Stromal cell of bone marrow (primary cell): ENCODE measurements around the gene SYNE1.

Experiments
- DNase-seq: peaks from one replicate; pipeline ENCODE4 v3.0.0-alpha.2; 2012; ENCODE audit warnings: low read depth

SYNE1 gene

DNA sequence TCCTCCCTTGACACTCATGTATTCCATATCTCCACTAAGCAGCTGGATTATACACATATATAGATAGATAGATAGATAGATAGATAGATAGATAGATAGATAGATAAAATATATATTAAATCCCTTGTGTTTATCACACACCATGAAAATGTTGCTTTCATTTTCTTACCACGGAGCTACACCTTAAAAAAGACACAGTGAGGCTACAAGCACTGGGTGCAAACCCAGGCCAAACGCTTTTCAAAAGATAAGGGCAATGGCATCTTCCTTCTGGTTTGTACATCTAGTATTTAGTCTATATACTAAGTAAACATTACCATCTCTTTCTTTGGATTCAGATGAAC lies 452.6 kb downstream of the SYNE1 start:
- no peak for DNase-seq

DNA sequence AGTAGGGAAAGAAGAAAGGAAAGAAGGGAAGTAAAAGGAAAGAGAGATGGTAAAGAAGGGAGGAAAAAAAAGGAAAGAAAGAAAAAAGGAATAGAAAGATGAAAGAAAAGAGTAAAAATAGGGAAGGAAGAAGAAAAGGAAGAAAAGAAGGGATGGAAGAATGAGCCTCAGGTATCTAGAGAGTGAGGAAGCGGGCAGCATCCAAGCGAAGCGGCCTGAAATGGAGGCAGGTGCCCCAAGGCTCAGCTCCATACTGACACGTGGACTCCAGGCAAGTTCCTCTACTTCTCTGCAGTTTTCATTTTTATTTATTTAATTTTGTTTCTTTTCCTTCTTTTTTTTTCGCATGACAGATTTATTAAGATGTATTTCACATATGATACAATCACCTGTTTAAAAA lies 456.6 kb downstream of the SYNE1 start:
- DNase-seq: no peak

DNA sequence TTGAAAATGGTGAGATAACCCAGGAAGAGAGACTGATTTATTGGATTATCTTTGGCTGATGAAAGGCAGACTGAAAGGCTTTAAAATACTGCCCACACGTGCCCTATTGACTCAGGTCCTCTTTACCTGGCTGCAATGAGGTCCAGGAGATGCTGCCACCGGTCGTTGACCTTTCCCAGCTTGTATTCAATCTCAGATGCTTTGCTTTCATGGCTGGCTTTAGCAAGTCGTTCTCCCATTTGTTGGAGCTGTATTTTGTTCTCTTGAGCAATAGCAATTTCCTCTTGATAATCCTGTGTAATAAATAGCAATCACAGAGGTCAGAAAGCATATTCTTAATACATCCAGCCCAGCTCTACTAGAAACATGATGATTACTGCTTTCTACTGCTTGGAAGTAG lies 460.9 kb downstream of the SYNE1 start:
- no peak for DNase-seq

DNA sequence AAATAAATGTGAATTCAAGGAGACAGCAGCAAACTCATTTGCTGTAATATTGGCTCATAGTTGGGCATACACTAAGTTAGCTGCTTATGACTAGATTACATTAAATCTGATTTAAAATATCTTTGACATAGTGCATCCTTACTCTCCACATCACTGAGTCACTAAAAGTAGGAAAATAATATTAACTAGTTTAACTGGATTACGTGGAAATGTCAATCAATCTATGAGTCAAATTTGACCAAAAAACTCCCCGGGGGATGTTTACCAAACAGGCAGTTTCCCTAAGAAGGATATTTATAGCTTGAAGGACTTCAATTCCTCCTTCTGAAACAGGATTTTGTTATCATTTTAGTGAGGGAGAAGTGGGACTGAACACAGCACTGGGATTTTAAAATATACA lies 463.2 kb downstream of the SYNE1 start:
- DNase-seq: no peak

DNA sequence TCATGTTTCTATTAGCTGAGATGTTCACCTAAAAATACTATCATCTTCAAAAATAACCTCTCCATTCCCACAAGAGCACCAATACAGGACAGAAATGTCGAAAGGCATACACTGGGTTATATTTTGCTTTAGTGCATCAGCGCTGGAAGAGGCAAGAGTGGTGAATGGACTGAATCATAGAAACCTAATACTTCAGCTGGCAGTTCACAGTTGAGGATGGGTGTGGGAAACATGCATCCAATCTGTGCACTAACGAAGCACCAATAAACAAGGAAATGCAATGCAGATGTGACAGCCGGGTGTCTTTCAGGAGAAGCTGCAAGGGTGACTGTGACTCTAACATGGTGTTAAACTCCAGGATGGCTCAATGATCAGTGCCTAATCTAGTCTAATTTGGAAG lies 463.8 kb downstream of the SYNE1 start:
- no peak for DNase-seq

DNA sequence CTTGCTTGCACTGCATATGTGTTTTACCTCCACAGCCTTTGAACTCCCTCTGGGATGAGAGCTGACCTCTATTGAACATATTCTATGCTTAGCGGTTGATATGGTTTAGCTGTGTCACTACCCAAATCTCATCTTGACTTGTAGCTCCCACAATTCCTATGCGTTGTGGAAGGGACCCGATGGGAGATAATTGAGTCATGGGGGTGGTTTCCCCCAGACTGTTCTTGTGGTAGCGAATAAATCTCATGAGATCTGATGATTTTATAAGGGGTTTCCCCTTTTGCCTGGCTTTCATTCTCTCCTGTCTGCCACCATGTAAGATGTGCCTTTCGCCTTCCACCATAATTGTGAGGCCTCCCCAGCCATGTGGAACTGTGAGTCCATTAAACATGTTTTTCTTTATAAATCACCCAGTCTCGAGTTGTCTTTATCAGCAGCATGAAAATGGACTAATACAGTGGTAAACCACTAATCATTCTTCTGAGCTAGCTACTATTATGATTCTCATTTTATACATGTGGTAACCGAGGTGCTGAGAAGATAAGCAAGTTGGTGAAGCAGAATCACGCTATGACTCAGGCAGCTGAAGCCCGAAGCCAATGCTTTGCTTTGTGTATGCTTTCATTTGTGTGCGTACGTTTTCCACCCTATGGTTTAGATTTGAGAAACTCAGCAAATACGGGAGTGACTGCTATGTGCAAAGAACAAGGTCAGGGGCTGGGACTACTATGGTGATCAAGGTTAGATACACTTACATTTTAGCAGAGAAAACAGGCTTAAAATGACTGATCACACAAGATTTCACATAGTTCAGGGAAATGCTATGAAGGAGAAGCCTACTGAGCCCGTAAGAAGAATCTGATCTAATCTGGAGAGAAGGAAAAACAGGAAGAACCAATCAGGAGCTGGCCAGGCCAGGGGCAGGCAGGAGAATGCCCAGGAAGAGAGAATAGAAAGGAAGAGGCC lies 466.2 kb downstream of the SYNE1 start:
- DNase-seq: no peak

DNA sequence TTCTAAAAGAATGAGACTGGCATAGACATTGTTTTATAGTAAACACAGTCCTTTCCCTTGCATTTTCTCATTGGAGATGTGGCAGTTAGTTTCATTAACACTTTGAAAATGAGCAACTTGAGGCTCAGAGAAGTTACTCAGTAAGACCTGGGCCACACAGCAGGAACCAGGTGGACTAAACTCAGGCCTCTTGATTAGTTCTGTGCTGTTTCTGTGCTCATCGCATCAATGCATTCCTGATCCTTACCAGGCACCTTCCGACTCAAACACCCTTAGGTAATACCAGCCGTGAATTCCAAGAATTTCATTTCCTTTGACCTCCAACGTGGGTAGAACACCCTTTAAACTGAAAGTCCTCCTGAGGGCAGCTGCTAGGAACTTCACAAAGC lies 466.9 kb downstream of the SYNE1 start:
- DNase-seq: no peak

DNA sequence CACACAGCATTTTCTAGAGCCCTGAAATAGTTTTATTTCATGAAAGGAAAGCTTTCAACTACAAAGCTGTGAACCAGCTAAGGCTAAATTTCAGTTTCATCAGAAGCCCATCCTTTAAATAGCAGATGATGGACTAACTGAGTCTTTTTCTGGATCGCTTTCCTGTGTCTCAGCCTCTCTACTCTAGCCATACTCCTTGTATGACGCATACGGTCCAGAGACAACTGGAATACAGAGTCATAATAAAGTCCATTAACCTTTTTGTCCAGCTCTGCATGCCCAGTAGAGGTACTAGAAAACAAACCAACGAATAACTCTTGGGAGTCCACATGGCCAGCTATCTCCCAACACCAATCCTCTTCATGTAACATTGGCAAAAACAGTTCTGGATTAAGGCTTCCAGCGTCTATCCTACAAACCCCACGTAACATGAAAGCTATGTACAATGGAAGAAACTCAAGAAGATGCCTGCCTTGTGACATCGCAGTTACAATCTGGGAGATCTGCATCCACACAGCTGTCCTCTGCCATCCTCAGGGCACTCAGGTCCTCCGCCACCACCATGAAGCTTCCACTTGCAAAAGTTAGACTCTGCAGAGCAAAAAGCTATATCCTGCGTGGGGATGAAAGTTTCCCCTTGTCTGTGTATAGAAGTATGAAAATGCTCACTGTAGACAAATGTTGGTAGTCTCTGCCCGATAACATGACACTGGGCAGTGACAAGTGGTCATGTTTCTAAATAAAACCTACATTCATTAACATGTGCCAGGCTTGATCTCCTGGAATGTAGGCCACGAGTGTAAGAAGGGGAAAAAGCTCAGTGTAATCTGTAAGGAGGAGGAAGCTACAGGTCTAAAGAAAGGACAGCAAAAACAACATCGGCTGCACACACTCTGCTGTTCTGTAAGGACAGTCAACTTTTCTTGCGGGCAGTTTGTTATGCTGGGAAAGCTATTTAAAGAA lies 469.2 kb downstream of the SYNE1 start:
- no peak for DNase-seq

DNA sequence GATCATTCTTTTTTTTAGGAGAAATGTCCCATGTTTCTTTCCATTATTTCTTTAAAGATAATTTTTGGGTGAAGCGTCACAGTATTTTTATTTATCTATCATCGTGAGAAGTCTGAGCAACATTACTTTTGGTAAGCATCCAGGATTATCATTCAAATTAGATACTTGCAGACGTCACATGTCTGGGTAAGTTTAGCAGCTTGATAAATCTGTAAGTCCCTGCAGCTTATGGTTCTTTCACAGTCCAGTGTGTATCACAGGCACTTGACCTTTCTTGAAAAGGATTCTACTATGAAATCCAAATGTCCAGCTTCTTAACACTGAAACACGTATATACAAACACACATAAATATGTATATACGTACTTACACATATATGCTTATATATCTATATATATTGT lies 470.3 kb downstream of the SYNE1 start:
- no peak for DNase-seq

DNA sequence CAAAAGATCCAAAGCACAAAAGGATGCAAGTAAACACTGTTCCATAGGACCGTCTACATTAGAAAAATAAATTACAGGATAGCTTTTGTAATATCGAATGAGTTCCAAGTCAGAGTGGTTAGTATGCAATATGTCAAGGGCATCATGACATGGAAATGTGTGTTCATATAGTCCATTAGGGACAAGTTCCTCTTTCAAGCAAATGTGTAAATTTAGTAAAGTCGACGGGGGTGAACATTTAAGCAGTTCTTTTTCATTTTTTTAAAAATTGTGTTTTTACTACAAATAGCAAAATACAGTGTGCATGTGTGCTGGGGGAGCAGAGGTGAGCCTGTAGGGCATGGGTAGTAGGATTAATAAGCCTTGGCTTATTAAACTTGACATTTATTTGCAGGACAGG lies 470.7 kb downstream of the SYNE1 start:
- DNase-seq: no peak

DNA sequence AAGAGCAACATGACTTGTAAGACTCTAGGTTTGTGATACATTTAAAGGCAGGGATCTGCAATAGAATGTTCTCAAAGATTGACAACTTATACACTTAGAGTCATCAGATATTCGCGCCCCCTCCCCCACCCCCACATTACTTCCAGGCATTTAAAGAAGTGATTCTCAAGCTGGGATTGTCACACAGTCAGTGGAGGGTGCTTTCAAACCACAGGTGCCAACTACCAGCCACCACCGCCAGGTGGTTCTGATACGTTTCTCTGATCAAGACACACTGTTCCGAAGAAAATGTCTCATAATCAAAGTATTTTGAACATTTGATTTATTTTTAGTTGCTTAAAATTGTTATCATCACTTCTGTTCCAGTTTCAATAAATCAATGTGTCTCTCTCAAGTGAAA lies 472.2 kb downstream of the SYNE1 start:
- DNase-seq: no peak

DNA sequence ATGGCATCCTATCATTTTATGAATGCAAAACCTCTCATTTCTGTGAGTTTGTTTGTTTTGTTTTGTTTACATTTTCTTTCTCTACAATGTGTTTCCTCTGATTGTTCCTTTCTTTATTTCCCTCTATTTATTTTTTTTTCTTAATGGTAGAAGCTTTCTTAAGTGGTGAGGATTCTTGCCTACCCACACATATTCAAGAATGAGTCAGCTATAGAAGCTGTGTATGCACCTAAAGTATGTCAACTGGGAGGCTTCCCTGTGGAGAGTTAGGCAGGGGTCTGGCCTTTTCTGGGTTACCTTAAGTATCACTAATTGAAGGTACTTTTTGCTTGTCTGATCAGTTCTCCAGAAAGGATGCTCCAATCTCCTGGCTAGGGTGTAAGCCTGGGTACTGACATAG lies 475.7 kb downstream of the SYNE1 start:
- peak; percentile 7 for DNase-seq

DNA sequence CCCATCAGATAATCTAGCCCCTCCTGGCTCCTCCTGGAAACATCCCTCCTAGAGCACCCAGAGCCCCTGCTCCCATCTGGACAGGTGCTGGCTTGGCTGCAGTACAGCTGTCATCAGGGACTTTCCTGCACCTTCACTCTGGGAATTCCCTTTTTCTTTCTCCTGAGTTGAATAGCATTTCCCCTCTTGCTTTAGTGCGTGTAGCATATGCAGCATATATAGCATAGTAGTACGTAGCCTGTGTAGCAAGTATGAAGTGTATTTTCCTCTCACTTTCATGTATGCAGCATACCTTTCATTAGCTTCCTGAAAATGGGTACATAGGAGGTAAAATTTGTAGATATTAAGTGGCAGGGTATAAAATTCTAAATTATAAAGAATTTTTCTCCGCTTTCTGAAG lies 476.8 kb downstream of the SYNE1 start:
- no peak for DNase-seq

DNA sequence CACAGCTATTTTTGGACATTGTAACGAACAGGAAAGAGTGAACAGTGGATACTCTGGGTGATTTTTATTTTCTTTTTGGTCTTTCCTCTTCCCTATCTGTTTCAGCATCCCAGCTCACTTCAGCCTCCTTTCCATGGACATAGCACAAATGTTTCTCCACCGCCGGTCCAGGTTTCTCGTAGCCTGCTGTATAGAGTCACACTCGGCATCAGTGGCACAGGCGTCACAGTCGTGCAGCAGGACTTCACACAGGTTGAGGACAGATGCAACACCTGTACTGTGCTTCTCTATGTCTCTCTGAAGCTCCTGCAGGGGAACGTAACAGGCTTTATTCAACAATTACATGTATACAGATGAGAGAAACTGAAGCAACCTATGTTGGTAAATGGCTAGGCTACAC lies 481.4 kb downstream of the SYNE1 start:
- no peak for DNase-seq

DNA sequence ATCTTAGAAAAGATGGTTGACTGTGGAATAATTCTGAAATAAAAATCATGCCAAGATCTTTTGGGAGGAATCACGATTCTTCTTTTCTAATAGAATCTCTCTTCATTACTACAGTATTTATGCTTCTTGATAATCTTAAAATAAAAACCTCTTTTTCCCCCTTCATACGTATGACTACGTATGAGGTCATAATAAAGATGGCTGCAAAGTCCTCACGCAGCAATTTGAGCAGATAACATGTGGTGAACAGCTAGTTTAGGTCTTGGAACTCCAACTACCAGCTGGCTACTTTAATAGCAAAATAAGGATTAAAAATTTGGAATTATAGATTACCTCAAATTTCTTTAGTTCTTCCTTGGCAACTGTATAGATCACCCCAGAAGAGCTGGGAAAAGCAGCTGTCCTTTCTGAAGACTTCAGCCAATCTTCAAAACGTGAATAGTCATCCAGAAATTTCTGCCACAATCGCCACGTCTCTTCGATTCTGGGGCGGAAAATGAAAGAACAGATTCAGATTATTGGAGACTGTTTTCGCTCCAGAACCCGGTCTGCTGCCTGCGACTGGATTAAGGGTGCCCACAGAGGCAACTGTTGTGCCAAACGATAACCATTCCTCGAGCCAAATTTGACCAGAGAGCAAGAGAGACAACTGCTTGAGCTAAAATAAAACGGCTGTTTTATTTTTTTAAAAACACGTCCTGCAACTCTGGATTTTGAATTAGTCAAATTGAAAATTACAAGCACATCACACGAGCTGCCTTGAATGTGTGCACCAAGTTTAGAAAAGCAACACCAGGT lies 482.4 kb downstream of the SYNE1 start:
- DNase-seq: no peak

DNA sequence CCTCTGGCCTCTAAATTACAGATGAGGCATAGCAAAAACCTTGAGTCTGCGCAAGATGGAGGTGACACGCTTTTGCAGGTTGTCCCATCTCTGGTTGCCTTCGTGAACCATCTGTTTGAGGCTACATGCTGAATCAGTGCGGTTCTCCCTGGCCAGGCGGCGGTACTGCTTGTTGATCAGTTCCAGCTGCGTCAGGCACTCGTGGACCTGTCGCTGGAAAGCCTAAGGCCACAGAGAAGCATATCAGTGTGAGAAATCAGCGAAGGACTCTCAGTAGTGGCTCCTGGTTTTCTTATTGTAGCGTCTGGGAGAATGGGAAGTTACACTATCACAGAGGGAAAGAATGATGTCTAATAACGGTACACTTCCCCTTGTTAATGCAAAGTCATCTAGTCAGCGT lies 485.2 kb downstream of the SYNE1 start:
- no peak for DNase-seq

DNA sequence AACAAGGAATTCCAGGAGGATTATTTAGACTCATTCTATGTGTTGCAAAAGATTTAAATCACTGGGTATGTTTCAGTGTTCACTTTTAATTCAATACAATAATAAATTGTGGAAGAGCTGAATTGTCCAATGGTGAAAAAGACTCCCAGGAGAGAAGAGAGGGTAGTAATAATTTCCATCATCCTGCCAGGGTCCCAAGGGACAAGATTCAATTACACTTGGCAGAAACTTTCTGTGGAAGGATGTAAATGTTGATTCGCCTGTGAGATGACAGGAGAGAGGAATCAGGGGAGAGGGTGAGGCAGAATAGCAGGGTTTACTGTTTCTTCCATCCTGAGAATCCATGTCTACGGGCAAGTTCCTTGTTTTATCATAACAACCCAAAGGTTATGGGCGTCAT lies 487.0 kb downstream of the SYNE1 start:
- peak; percentile 63 for DNase-seq

DNA sequence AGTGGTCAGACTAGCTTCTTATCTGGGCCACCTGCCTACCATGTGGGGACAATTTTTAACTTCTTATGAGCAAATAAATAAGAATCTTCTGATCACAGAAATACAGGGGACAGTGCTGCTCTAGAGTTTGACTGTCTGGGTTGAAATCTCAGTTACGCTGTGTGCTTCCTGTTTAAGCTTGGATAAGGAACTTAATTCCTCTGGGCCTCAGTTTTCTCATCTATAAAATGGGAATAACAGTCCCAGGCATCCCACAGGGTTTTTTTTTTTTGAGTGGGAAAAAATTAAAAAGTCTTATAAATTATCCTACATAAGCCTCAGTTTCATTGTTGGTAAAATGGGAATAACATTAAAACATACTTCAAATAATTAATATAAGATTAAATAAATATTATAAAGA lies 488.8 kb downstream of the SYNE1 start:
- DNase-seq: no peak

DNA sequence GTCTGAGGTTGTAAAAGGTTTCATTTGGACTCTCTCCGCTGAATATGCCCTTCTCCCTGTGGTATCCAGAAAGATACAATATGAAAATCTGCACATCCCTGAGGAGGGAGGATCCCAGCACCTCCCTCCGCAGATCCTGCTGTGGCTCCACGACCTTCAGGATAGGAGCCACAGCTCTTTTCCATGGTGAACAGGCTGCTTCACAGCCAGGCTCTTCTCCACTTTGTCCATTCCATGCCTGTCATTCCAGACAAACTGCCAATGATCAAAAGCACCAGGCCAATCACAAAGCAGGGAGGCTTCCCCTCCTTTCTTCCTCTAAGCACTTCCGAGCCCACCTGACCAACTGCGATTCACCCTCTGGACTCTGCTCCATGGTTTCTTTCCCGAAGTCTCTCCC lies 489.9 kb downstream of the SYNE1 start:
- DNase-seq: no peak

DNA sequence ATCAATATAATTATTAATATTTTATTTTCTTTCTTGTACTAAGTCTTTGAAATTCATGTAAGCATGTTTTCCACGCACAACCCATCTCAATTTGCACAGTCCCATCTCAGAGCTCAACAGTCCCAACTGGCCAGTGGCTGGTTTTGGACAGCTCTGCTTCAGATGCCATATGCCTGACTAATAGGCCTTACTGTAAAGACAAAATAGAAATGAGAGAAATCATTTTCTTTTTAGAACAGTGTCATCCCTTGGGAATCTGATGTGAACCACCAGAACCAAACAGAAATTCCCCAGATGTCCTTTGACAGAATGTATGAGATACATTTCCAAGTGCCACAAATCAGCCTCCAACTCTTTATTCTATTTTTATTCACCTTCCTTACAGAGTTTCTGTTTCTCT lies 490.8 kb downstream of the SYNE1 start:
- DNase-seq: peak; percentile 56

DNA sequence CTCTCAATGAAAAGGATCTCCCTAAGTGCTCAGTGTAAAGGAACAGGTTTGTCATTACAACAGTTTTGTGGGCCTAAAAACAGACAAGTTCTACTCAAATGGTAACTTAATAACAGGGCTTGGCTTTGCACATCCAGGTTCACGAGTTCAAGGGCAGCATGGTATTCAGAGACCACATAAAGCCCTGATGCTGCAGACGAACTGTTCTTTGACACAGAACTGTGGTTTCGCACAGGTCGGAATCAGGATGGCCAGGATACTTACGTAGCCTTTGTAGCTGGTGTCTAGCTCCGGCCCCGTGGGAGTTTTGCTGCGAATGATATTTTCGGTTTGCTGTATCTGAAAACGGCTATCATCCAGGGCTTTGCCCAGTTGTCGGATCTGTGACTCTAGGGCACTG lies 493.8 kb downstream of the SYNE1 start:
- DNase-seq: no peak

DNA sequence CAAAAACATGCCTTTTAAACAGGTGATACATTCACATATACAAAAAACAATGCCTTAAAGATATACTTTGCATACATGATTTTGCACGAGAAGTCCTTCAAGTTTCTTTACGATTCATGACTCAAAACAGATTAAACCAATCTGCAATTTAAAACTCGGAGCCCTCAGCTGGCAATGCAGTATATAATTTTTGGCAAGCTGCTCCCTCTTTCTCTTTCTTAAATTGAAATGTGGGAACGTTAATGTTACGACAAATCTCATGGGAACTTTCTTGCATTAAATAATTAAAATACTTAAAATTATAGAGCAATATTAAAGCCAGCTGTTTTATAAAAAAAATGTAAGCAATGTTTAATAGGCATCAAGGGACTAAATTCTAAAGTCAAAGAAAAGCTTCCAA lies 495.1 kb downstream of the SYNE1 start:
- no peak for DNase-seq
